ENCODE results near the gene C20orf141.

GRCh38 chr20:2815242-2815900, 584 bp downstream of the C20orf141 start:
- TF ChIP-seq CTCF (IDR thresholded peaks at IDR 0.05; ENCODE audit: low read depth, low read length, missing input control) (no peak), TAF1 (conservative IDR thresholded peaks at IDR 0.05) (no peak), RAD21 (IDR thresholded peaks at IDR 0.05) (no peak), GABPA (IDR thresholded peaks at IDR 0.05 in 1 of 2, conservative IDR thresholded peaks at IDR 0.05 in 1 of 2) (no peak), ATF3 (IDR thresholded peaks at IDR 0.05) (no peak), SP1 (IDR thresholded peaks at IDR 0.05) (no peak), RXRA (IDR thresholded peaks at IDR 0.05) (no peak)
- TF ChIP-seq, protein P1, sequence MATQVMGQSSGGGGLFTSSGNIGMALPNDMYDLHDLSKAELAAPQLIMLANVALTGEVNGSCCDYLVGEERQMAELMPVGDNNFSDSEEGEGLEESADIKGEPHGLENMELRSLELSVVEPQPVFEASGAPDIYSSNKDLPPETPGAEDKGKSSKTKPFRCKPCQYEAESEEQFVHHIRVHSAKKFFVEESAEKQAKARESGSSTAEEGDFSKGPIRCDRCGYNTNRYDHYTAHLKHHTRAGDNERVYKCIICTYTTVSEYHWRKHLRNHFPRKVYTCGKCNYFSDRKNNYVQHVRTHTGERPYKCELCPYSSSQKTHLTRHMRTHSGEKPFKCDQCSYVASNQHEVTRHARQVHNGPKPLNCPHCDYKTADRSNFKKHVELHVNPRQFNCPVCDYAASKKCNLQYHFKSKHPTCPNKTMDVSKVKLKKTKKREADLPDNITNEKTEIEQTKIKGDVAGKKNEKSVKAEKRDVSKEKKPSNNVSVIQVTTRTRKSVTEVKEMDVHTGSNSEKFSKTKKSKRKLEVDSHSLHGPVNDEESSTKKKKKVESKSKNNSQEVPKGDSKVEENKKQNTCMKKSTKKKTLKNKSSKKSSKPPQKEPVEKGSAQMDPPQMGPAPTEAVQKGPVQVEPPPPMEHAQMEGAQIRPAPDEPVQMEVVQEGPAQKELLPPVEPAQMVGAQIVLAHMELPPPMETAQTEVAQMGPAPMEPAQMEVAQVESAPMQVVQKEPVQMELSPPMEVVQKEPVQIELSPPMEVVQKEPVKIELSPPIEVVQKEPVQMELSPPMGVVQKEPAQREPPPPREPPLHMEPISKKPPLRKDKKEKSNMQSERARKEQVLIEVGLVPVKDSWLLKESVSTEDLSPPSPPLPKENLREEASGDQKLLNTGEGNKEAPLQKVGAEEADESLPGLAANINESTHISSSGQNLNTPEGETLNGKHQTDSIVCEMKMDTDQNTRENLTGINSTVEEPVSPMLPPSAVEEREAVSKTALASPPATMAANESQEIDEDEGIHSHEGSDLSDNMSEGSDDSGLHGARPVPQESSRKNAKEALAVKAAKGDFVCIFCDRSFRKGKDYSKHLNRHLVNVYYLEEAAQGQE (IDR thresholded peaks at IDR 0.05), result no peak
- TF ChIP-seq, protein P2, sequence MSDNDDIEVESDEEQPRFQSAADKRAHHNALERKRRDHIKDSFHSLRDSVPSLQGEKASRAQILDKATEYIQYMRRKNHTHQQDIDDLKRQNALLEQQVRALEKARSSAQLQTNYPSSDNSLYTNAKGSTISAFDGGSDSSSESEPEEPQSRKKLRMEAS (IDR thresholded peaks at IDR 0.05), result no peak
